ENCODE measurements around the gene CFAP221.

CFAP221 gene

GRCh38 chr2:119681203-119681867, 137.1 kb downstream of the CFAP221 start:
- DNase-seq (ENCODE audit: low read depth in 2 of 2) = no peak

GRCh38 chr2:119681868-119682220, 137.6 kb downstream of the CFAP221 start:
- DNase-seq (ENCODE audit: low read depth in 2 of 2) = no peak

- no peak for DNase-seq (ENCODE audit: low read depth in 2 of 2)
Measured at GRCh38 chr2:119682578-119682977, 138.3 kb downstream of the CFAP221 start.

GRCh38 chr2:119683074-119683712, 138.9 kb downstream of the CFAP221 start:
- DNase-seq (ENCODE audit: low read depth in 2 of 2) = no peak

- no peak for DNase-seq (ENCODE audit: low read depth in 2 of 2)
Measured at GRCh38 chr2:119683713-119684443, 139.6 kb downstream of the CFAP221 start.

- no peak for DNase-seq (ENCODE audit: low read depth in 2 of 2)
Measured at GRCh38 chr2:119684518-119684917, 140.3 kb downstream of the CFAP221 start.

GRCh38 chr2:119688616-119689015, 144.4 kb downstream of the CFAP221 start:
- no peak for DNase-seq (ENCODE audit: low read depth in 2 of 2)

- no peak for DNase-seq (ENCODE audit: low read depth in 2 of 2)
Measured at GRCh38 chr2:119689218-119689617, 145.0 kb downstream of the CFAP221 start.

GRCh38 chr2:119691189-119691588, 146.9 kb downstream of the CFAP221 start:
- DNase-seq (ENCODE audit: low read depth in 2 of 2) = no peak

- DNase-seq (ENCODE audit: low read depth in 2 of 2) = no peak
Measured at GRCh38 chr2:119691651-119692245, 147.5 kb downstream of the CFAP221 start.

- no peak for DNase-seq (ENCODE audit: low read depth in 2 of 2)
Measured at GRCh38 chr2:119692310-119692709, 148.1 kb downstream of the CFAP221 start.

- DNase-seq (ENCODE audit: low read depth in 2 of 2) = no peak
Measured at GRCh38 chr2:119692954-119693353, 148.7 kb downstream of the CFAP221 start.

- no peak for DNase-seq (ENCODE audit: low read depth in 2 of 2)
Measured at GRCh38 chr2:119693567-119693966, 149.3 kb downstream of the CFAP221 start.

GRCh38 chr2:119693967-119694366, 149.7 kb downstream of the CFAP221 start:
- DNase-seq (ENCODE audit: low read depth in 2 of 2) = no peak

- DNase-seq (ENCODE audit: low read depth in 2 of 2) = no peak
Measured at GRCh38 chr2:119694470-119694844, 150.2 kb downstream of the CFAP221 start.

- DNase-seq (ENCODE audit: low read depth in 2 of 2) = no peak
Measured at GRCh38 chr2:119694845-119695521, 150.7 kb downstream of the CFAP221 start.

- DNase-seq (ENCODE audit: low read depth in 2 of 2) = no peak
Measured at GRCh38 chr2:119696005-119696404, 151.8 kb downstream of the CFAP221 start.

GRCh38 chr2:119696494-119697030, 152.3 kb downstream of the CFAP221 start:
- no peak for DNase-seq (ENCODE audit: low read depth in 2 of 2)

GRCh38 chr2:119697290-119698020, 153.2 kb downstream of the CFAP221 start:
- DNase-seq (ENCODE audit: low read depth in 2 of 2) = no peak

- DNase-seq (ENCODE audit: low read depth in 2 of 2) = no peak
Measured at GRCh38 chr2:119698246-119698645, 154.0 kb downstream of the CFAP221 start.

- DNase-seq (ENCODE audit: low read depth in 2 of 2) = no peak
Measured at GRCh38 chr2:119699016-119699606, 154.9 kb downstream of the CFAP221 start.

Data from stimulated activated CD8-positive, alpha-beta memory T cell treated with anti-CD3 and anti-CD28 coated beads, Interleukin-15, amount 100 ng/mL, for 48 hours (primary cell).